Mesothelial cell of epicardium (in vitro differentiated cells): ENCODE data around the gene KITLG. TPM values are rescaled to one million over a fixed set of nuclear protein-coding genes. Genes with fewer than 3 reads are reported as not detected.

ENCODE experiments used
- DNase-seq, 2 experiments: peaks; one replicate each; pipeline ENCODE4 v3.0.0; 2021; ENCODE audit warnings: low spot score in 2 of 2; ENCODE audit not compliant: unreplicated experiment in 2 of 2
- H3K27ac Mint-ChIP-seq: 2 replicates; pipeline ENCODE4 v1.8.0; 2021; ENCODE audit warnings: mixed read lengths
- H3K27me3 Mint-ChIP-seq: 2 replicates; pipeline ENCODE4 v1.8.0; 2021; ENCODE audit warnings: low read depth, mixed read lengths
- H3K36me3 Mint-ChIP-seq: 2 replicates; pipeline ENCODE4 v1.8.0; 2021; ENCODE audit warnings: mixed read lengths
- H3K4me1 Mint-ChIP-seq: 2 replicates; pipeline ENCODE4 v1.8.0; 2021; ENCODE audit warnings: mixed read lengths
- H3K4me3 Mint-ChIP-seq: 2 replicates; pipeline ENCODE4 v1.8.0; 2021; ENCODE audit warnings: mild to moderate bottlenecking, moderate library complexity, mixed read lengths
- H3K9me3 Mint-ChIP-seq: 2 replicates; pipeline ENCODE4 v1.8.0; 2021; ENCODE audit warnings: mixed read lengths
- CTCF ChIP-seq: fragments of 200-600 bp; sonication (generic); IDR thresholded peaks from one replicate; pipeline ENCODE4 v1.5.0; 2021; ENCODE audit warnings: antibody characterized with exemption; ENCODE audit not compliant: unreplicated experiment
- total RNA-seq: library from RNA; stranded (reverse); gene quantifications from 3 replicates; pipeline ENCODE4 v1.2.1, GENCODE V29; 2021

Gene KITLG
- total RNA-seq, 1 donor from 2014 or later = 13.9 TPM

DNA sequence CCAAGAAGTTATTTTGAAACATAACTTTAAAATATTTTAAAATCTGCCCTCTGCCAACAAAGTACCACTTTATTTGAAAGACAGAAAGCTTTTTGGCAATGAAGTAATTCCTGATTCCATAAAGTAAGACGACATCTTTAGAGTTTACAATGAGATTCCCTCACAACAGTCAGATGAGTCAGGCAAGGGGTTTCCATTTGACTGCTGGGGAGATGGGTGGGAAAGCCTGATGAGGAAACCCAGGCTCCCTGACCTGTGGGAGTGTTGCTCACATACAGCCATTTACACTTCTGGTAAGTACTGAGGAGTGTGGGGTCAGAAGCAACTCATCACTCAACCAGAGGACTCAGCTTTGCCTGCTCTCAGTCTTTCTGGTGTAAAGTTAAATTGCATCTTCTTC is 10.2 kb downstream of the KITLG start:
- Mint-ChIP-seq H3K27ac (no peak overlapping the region), H3K36me3 (no peaks in the 10 kb centered on the region), H3K27me3 (no peaks in the 10 kb centered on the region), H3K4me3 (no peak overlapping the region), H3K9me3 (no peaks in the 10 kb centered on the region), H3K4me1 (peaks cover 34% of the 10 kb centered on the region)
- TF ChIP-seq CTCF = no peak
- no peak for DNase-seq

GRCh38 chr12:88566430-88566829 is 13.8 kb downstream of the KITLG start:
- no peak overlapping the region for H3K27ac Mint-ChIP-seq
- H3K36me3 Mint-ChIP-seq = no peaks in the 10 kb centered on the region
- H3K27me3 Mint-ChIP-seq = no peaks in the 10 kb centered on the region
- H3K4me1 Mint-ChIP-seq = peaks cover 23% of the 10 kb centered on the region
- DNase-seq = no peak
- TF ChIP-seq CTCF = no peak
- no peaks in the 10 kb centered on the region for H3K9me3 Mint-ChIP-seq
- H3K4me3 Mint-ChIP-seq = no peak overlapping the region

DNA sequence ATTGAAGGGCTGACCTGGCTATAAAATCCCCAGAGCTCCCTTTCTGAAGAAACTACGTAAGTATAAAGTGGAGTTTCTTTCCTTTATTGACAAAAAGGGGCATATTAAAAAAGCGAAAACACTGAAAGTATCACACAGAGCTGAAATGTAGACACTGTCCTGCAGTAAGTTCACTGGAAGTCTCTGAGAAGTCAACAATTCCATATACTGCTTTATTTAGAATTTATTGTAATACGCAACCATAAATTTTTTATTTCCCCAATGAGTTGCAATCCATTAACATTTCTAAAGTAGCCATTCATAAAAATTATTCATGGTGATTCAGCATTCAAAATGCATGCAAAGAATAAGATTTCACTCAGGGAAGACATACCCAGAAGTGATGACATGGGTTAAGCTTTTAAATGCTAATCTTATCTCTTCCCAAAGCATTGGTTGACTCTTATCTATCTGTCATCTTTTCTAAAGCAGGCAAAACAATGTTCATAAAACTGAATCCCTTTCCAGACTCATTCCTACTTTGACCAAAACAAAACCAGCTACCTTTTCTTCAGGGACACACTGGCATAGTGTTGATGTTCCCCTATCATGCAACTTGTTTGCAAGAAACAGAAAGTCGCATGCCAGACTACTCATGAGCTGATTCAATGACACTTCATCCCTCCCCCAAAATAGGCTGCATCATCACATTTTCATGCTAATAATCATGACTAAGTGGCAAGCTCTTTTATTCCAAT is 17.3 kb downstream of the KITLG start:
- no peak for DNase-seq
- no peak overlapping the region for H3K27ac Mint-ChIP-seq
- H3K27me3 Mint-ChIP-seq = no peaks in the 10 kb centered on the region
- no peaks in the 10 kb centered on the region for H3K9me3 Mint-ChIP-seq
- H3K4me1 Mint-ChIP-seq = peaks cover 30% of the 10 kb centered on the region
- no peaks in the 10 kb centered on the region for H3K36me3 Mint-ChIP-seq
- H3K4me3 Mint-ChIP-seq = no peak overlapping the region
- no peak for TF ChIP-seq CTCF

- Mint-ChIP-seq H3K27ac (no peak overlapping the region), H3K4me3 (no peak overlapping the region), H3K27me3 (no peaks in the 10 kb centered on the region), H3K9me3 (no peaks in the 10 kb centered on the region), H3K4me1 (peaks cover 28% of the 10 kb centered on the region), H3K36me3 (no peaks in the 10 kb centered on the region)
- TF ChIP-seq CTCF = no peak
- no peak for DNase-seq
These were observed 18.1 kb downstream of the KITLG start for GRCh38 chr12:88562151-88562550.

DNA sequence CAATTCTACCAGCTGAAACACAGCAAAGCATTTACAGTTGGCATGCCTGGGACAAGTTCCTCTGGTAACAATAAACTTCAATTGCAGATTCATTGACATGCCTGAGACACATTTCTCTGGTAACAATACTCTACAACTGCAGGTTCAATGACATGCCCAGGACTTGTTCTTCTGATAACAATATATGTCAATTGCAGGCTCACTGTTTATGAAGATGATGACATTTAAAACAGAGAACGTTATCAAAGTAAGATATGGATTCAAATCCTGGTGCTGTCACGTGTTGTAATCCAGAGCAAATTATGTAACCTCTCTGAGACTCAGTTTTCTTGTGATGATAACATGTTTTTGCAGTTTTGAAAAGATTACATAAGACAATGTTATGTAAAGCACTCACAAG is 20.5 kb downstream of the KITLG start:
- DNase-seq = no peak
- no peaks in the 10 kb centered on the region for H3K9me3 Mint-ChIP-seq
- H3K27ac Mint-ChIP-seq = no peak overlapping the region
- H3K36me3 Mint-ChIP-seq = no peaks in the 10 kb centered on the region
- no peaks in the 10 kb centered on the region for H3K27me3 Mint-ChIP-seq
- H3K4me3 Mint-ChIP-seq = no peak overlapping the region
- H3K4me1 Mint-ChIP-seq = peaks cover 38% of the 10 kb centered on the region
- TF ChIP-seq CTCF = no peak
